ENCODE measurements around the gene WDR86. TPM values are rescaled to one million over a fixed set of nuclear protein-coding genes. Genes with fewer than 3 reads are reported as not detected.

Gene WDR86
- polyA plus RNA-seq, 3 donors = 24.3 to 52.0 (median 39.1) TPM

DNA sequence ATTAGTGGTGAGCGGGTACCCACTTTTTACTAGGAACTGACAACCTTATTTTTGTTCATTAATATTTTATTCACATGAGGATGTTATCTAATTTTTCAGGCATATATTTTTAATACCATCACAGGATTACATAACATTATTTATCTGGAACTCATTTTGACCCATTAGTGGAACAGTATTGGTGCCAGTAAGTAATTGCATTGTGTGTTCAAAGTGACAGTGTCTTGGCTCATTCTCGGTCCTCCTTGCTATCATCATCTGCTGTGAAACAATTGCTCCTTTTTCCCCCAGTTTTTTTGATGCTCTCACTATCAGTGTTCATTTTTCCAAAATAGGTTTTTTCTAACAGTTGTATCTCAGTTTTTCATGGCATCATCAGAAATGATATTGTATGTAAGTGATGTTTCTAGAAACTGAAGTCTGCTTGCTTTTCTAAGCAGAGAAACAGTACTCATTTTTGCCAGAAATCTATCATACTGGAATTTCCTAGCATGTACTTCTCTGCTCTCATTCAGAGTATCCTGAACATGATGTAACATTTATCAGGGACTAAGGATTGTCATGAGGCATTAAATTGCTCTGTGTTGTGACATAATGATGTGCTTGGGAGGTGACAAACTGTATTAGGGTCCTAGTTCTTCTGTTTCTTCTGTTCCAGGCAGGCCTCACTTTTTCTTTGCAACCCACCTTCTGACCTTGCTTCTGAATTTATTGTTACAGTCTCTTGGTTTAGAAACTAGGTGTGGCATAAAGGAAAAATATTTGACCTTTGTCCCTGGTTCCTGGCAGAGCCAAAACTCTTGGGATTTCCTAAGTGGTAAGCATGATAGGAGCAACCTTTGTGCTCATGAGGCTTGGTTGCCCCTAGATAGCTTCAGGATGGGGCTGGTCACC lies 64.0 kb downstream of the WDR86 start:
- no peak for DNase-seq (ENCODE audit: extremely low read depth in 1 of 11, low read depth in 9 of 11, low spot score in 4 of 11)

DNA sequence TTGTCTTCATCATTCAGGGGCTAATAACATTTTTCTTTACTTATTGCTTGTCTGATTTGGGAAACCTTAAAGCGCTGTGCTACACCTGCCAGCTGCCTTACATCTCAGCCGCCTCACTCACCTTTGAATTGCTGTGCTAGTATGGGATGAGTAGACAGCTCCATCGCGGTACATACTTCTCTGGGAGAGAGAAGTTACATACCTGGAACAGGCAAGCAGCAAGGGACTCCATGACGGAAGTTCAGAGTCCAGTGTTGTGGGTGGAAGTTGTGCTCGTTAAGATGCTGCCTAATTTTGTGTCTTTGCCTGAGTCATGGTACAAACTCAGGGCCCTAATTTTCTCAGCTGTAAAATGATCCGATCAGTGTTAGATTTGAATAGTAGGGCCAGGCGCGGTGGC lies 66.3 kb downstream of the WDR86 start:
- no peak for DNase-seq (ENCODE audit: extremely low read depth in 1 of 11, low read depth in 9 of 11, low spot score in 4 of 11)

GRCh38 chr7:151342811-151343210 lies 67.0 kb downstream of the WDR86 start:
- DNase-seq (ENCODE audit: extremely low read depth in 1 of 11, low read depth in 9 of 11, low spot score in 4 of 11) = no peak

GRCh38 chr7:151342102-151342646 lies 67.7 kb downstream of the WDR86 start:
- DNase-seq (ENCODE audit: extremely low read depth in 1 of 11, low read depth in 9 of 11, low spot score in 4 of 11) = no peak

DNA sequence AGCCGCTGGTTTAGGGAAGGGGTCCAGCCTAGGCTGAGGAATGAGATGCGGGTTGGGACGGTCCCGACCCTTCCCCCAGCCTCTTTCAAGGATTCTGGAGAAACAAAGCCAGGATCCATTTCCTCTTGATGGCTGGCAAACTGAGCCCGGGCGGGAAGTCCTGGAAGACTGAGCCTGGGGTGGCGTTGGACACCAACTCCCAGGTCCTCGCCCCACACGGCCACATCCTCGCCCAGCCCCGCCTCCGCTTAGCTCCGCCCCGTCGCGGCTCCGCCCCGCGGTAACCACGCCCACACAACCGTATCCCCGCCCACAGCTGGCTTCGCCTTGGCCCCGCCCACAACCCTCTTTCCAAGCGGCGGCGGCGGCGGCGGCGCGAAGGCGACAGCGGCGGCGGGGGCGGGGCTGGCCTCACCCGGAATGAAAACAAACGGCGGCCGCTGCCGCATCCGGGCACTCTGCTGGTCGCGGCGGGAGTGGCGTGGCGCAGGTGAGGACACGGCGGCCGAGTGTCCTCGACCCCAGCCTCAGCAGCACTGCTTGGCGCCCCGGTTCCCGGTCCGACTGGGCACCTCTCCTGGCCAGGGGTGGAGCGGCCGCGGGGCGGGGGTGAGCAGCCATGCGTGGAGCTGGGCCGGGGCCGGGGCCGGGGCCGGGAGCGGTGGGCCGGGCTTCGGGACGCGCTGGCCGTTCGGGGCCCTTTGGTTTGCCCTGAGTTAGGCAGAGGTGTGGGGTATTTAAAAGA lies 68.3 kb downstream of the WDR86 start, which contains the start of gene NUB1:
Gene NUB1, plus strand, starts transcription at position 456 of the 745 bp plus-strand sequence. CDS start 3,538 bp downstream, outside the sequence.
- DNase-seq (ENCODE audit: extremely low read depth in 1 of 11, low read depth in 9 of 11, low spot score in 4 of 11) = peak; percentile 41 to 85 (median 79)

GRCh38 chr7:151340794-151341356 lies 69.0 kb downstream of the WDR86 start:
- no peak for DNase-seq (ENCODE audit: extremely low read depth in 1 of 11, low read depth in 9 of 11, low spot score in 4 of 11)

DNA sequence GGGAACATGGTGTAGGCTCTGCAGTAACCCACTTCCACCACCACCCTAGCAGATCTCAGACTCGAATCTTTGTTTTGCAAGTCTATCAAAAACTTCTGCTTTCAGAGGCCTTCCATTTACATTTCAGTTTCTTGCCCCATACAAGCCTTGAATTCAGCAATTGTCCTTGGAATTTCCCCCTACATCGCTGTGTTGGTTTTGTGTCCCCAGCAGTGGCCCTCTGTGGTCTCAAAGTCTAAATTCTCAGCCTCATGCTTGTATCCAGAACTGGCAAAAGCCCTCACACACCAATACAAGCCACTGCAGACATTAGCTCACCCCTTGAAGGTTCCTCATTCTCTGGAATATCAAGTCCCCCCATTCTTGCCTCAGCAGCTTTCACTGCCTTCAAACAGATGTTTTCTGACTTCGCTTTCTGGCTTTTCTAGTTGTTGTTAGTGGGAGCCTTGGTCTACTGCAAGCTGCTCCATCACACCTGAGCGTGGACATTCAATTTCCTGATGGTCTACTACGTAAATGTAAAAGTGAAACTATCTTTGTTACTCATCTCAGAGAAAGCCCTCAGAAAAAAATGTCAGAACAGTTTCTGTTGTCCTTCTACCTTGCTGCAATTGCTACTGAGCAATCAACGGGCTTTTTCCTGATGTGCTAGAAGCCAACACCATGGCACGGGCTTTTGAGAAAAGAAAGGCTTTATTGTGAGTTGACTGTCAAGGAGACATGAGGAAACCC lies 70.0 kb downstream of the WDR86 start:
- DNase-seq (ENCODE audit: extremely low read depth in 1 of 11, low read depth in 9 of 11, low spot score in 4 of 11) = no peak

DNA sequence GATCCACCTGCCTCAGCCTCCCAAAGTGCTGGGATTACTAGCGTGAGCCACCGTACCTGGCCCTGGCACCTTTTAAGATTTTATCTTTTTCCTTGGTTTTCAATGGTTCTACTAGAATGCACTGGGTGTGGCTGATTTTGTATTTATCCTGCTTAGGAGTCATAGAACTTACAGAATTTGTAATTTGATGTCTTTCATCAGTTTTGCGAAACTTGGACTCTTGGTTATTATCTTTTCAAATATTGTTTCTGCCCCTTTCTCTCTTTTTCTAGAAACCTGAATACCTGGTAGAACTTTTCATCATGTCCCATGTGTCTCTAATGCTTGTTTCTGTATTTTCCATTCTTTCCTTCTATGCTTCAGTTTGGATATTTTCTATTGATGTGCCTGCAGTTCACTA lies 71.0 kb downstream of the WDR86 start:
- DNase-seq (ENCODE audit: extremely low read depth in 1 of 11, low read depth in 9 of 11, low spot score in 4 of 11) = no peak

DNA sequence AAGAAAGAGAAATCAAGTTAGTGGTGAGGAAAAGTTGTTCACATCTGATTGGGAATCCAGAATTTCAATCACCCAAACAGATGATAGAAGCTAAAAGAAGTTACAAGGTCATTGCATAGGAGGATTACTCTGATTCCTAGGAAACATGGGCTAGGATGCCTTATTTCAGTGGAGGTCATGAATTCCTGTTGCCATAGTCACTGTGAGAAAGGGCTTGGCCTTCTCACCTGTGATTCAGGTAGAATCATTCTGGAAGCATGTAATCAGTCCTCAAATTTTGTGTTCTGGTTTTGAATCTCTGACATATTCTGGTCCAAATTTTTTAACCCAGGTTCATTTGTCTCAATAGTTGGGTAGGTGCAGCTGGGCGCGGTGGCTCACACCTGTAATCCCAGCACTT lies 72.5 kb downstream of the WDR86 start:
- DNase-seq (ENCODE audit: extremely low read depth in 1 of 11, low read depth in 9 of 11, low spot score in 4 of 11) = no peak

DNA sequence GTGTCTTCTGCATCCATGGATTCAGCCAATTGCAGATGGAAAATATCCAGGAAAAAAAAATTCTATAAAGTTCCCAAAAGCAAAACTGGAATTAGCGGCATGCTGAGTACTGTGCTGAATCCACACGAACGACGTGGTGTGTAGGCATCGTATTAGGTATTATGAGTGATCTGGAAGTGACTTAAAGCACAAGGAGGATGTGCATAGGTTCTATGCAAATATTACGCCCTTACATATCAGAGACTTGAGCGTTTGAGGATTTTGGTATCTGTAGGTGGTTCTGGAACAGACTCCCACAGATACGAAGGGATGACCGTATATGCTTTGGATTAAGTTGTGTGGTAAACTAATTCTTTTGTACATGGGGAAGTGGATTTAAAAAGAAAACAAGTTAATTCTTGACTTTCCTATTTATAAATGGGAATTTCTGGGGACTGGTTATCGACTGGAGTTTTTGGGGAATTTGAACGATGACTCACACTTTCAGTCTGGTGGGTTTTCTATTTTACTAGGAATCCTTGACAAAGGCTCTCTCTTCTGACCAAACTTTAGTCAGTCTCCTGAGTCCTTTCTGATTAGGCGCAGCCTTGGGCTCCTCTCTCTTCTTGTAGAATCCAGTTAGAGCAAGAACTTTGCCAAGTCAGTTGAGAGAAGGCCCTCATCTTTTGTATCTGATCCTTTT lies 73.7 kb downstream of the WDR86 start:
- no peak for DNase-seq (ENCODE audit: extremely low read depth in 1 of 11, low read depth in 9 of 11, low spot score in 4 of 11)

GRCh38 chr7:151334628-151335027 lies 75.2 kb downstream of the WDR86 start:
- no peak for DNase-seq (ENCODE audit: extremely low read depth in 1 of 11, low read depth in 9 of 11, low spot score in 4 of 11)

Other genes with a start within 250 kb of the WDR86 start
- under 1 TPM in 1 of 3 donors, not detected in 2; 0.19 TPM for gene GBX1, start 242.3 kb downstream of the WDR86 start, polyA plus RNA-seq (ENCODE audit: insufficient read length in 3 of 3)
- not detected for gene ASB10, start 222.8 kb downstream of the WDR86 start, polyA plus RNA-seq (ENCODE audit: insufficient read length in 3 of 3)
- not detected for gene H2BK1, start 199.6 kb downstream of the WDR86 start, polyA plus RNA-seq (ENCODE audit: insufficient read length in 3 of 3)
- 10 to 100 TPM; 22.3 to 30.9 (median 30.8) TPM for gene ABCF2, start 182.8 kb downstream of the WDR86 start, polyA plus RNA-seq (ENCODE audit: insufficient read length in 3 of 3)
- 10 to 100 TPM; 20.3 to 28.1 (median 25.9) TPM for gene CHPF2, start 177.6 kb downstream of the WDR86 start, polyA plus RNA-seq (ENCODE audit: insufficient read length in 3 of 3)
- 10 to 100 TPM; 64.4 to 81.5 (median 72.8) TPM for gene SMARCD3, start 161.3 kb downstream of the WDR86 start, polyA plus RNA-seq (ENCODE audit: insufficient read length in 3 of 3)
- gene NUB1, start 68.2 kb downstream of the WDR86 start, polyA plus RNA-seq (ENCODE audit: insufficient read length in 3 of 3) = 10 to 100 TPM; 76.5 to 94.3 (median 82.0) TPM
- 1 to 10 TPM; 3.5 to 5.6 (median 3.6) TPM for gene CRYGN, start 30.1 kb upstream of the WDR86 start, polyA plus RNA-seq (ENCODE audit: insufficient read length in 3 of 3)
- 100 to 1,000 TPM; 116 to 160 (median 131) TPM for gene RHEB, start 109.9 kb upstream of the WDR86 start, polyA plus RNA-seq (ENCODE audit: insufficient read length in 3 of 3)